Kidney epithelial cell (primary cell): ENCODE measurements around the gene MAPKAP1. TPM values are rescaled to one million over a fixed set of nuclear protein-coding genes. Genes with fewer than 3 reads are reported as not detected.

Source experiments
- DNase-seq: peaks from one replicate; pipeline ENCODE4 v3.0.0-alpha.2; 2010; ENCODE audit warnings: low read depth
- H3K27me3 ChIP-seq: 2 replicates; pipeline ENCODE4 v1.6.0; 2011; ENCODE audit warnings: low read length; ENCODE audit not compliant: control insufficient read depth, insufficient read depth
- H3K36me3 ChIP-seq: 2 replicates; pipeline ENCODE4 v1.5.1; 2011; ENCODE audit warnings: low read length; ENCODE audit not compliant: control insufficient read depth, insufficient read depth
- H3K4me3 ChIP-seq: 2 replicates; pipeline ENCODE4 v1.5.1; 2011; ENCODE audit warnings: low read depth, mild to moderate bottlenecking, control low read depth, low read length
- total RNA-seq: library from RNA; depleted of rRNA; stranded (reverse); fragments of >200 nt; gene quantifications from 2 replicates; pipeline ENCODE4 v1.2.3, GENCODE V29; 2015
- TF ChIP-seq, protein P1 (sequence below): IDR thresholded peaks from 2 replicates; pipeline ENCODE4 v1.5.1; 2011; ENCODE audit warnings: mild to moderate bottlenecking, moderate library complexity, low read length, control low read depth, inconsistent platforms; ENCODE audit not compliant: insufficient read depth, poor library complexity, severe bottlenecking

The MAPKAP1 gene
- total RNA-seq, 1 donor from 2014 or later = 101 TPM

DNA sequence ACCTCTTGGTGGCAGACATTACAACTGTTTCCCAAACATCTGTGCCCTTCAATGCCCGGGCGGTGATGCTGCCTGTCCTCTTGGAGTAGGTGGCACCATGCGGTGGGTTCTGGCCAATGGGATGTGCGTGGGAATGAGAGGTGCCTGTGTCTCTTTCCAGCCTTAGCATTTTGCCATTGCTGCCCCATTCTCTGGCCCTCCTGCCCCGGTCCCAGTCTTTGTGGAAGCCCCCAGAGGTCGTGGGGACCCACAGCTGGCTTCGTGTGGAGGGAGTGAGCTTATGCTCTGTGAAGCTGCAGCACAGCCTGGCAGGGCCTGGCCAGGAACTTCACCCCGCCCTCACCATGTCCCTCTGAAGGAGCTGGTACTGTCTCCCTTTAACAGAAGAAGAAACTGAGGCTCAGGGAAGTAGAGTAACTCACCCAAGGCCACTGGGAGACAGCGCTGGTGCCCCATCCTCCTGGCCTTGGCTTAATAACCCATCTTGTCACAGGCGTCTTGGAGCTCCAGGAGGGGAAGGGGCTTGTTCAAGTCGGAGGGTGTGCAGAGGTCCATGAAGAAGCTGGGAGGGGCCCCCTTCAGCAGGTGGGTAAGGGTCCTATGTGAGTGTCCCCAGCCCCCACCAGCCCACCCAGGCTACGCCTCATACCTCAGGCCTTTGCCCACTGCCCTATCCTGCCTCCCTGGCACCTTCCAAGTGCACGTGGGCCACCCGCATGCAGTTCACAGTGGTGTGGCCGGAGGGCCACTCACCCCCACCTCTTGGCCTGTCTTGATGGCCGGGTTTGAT lies 271.8 kb downstream of the MAPKAP1 start:
- Histone ChIP-seq H3K4me3 (no peak overlapping the region), H3K36me3 (no peaks in the 10 kb centered on the region), H3K27me3 (no peaks in the 10 kb centered on the region)
- TF ChIP-seq, protein P1, sequence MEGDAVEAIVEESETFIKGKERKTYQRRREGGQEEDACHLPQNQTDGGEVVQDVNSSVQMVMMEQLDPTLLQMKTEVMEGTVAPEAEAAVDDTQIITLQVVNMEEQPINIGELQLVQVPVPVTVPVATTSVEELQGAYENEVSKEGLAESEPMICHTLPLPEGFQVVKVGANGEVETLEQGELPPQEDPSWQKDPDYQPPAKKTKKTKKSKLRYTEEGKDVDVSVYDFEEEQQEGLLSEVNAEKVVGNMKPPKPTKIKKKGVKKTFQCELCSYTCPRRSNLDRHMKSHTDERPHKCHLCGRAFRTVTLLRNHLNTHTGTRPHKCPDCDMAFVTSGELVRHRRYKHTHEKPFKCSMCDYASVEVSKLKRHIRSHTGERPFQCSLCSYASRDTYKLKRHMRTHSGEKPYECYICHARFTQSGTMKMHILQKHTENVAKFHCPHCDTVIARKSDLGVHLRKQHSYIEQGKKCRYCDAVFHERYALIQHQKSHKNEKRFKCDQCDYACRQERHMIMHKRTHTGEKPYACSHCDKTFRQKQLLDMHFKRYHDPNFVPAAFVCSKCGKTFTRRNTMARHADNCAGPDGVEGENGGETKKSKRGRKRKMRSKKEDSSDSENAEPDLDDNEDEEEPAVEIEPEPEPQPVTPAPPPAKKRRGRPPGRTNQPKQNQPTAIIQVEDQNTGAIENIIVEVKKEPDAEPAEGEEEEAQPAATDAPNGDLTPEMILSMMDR = no peak
- DNase-seq = no peak

DNA sequence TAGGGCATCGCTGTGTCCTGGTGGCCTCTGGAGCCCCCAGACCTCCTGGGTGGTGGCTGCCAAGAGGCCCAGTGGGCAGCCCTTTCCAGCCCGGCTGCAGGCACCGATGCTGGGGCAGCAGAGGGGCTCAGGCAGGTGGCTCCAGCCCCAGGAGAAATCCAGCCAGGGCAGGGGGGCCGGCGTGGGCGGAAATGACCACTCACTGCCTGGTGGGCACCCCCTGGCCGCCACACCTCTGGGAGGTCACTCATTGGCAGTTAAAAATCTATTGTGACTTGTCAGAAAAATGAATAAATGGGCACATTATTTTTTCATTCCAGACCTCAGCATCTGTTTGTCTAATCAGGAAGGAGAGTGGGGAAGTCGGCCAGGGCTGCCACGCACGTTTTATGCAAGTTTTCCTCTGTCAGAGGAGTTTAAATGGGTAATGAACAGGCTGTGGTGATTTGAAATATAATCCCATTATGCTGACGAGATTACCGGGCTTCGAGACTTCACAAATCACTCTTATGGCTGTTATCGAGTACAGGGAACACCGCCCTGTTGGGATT lies 273.5 kb downstream of the MAPKAP1 start:
- Histone ChIP-seq H3K27me3 (no peaks in the 10 kb centered on the region), H3K4me3 (no peak overlapping the region), H3K36me3 (no peaks in the 10 kb centered on the region)
- DNase-seq = no peak
- TF ChIP-seq, protein P1 = no peak

DNA sequence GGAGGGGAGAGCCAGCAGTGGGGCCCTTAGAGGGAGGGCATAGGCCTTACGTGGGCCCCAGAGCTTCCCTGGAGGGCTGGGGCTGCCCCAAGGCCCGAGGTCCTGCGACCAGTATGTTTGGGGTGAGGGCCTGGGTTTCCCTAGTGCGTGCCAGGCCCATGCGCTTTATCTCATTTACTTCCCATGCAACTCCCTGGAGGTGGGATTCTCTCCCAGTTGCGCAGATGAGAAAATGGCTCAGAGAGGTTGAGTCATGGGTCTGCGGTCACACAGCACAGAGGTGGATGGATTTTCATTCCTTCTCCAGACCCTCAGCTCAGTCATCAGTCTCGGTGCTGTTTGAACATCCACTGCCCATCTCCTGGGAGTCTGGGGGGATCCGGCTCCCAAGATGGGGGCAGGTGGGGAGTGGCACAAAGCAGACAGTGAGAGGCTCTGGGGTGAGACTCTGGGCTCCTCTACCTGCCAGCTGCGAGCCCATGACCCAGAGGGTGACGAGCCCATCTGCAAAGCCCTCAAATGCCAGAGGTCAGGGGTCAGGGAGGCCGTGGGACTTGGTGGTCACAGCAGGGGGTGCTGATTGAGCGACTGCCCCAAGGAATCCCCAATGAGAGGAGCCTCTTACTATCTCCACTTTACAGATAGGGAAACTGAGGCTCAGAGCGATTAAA lies 274.2 kb downstream of the MAPKAP1 start:
- TF ChIP-seq, protein P1 = no peak
- Histone ChIP-seq H3K4me3 (no peak overlapping the region), H3K36me3 (no peaks in the 10 kb centered on the region), H3K27me3 (no peaks in the 10 kb centered on the region)
- no peak for DNase-seq

DNA sequence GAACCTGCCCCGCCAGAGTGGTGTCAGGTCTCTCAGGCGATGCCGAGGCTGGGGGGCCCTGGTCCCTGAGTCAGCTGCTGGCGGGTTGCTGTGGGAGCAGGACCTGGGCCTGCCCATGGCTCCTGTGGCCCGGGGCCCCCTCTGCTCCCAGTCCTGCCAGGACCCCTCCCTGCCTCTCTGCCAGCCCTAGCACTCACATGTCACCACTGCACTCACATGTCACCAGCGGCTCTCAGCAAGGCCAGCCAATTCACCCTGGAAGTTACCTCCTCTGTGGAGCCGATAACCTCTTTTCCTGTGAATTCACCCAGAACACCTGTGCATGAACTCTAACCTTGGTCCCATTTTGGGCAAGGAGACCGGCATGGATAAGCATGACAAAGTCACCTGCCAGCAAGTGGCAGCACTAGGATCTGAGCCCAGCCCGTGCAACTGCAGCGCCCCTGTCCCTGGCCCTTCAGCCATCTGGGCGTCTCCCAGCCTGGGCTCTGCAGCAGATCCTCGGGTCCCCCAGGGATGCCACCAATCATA lies 275.2 kb downstream of the MAPKAP1 start:
- DNase-seq = no peak
- TF ChIP-seq, protein P1 = no peak
- Histone ChIP-seq H3K4me3 (no peak overlapping the region), H3K27me3 (no peaks in the 10 kb centered on the region), H3K36me3 (no peaks in the 10 kb centered on the region)

DNA sequence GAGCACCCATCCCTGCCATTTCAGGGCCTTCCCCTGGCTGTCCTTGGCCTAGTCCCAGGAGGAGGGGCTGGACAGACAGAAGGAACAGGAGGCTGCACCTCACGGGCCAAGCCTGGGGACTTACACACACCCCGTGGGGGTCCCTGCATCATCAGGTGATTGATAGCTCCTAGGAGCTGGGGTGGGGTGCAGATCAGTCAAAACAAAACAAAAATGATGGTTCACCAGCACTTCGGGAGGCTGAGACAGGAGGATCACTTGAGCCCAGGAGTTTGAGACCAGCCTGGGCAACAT lies 276.0 kb downstream of the MAPKAP1 start:
- TF ChIP-seq, protein P1 = no peak
- no peak for DNase-seq
- H3K36me3 ChIP-seq = no peaks in the 10 kb centered on the region

More for the DNA sequence above, 276.0 kb downstream of the MAPKAP1 start:
- Histone ChIP-seq H3K27me3 (no peaks in the 10 kb centered on the region), H3K4me3 (no peak overlapping the region)
